K562 (cell line): ENCODE results near the gene NFXL1.
"Not testable (repeated sequence)": the region's sequence is repeated elsewhere in the genome, so short reads cannot be mapped to it uniquely, and the experiment has no call there.

Experiments used
- ATF3 ChIP-seq, 2 experiments: fragments of 450-650 bp in 1 of 2; sonication (generic) in 1 of 2; formaldehyde crosslinking in 1 of 2; IDR thresholded peaks in 1 of 2; conservative IDR thresholded peaks in 1 of 2; 2 replicates each; pipeline versions ENCODE4 v1.6.1 to v1.8.1; 2016 to 2023; ENCODE audit warnings: mild to moderate bottlenecking in 2 of 2, moderate library complexity in 2 of 2, inconsistent platforms in 1 of 2, missing genetic modification reagents in 1 of 2
- CHD2 ChIP-seq: IDR thresholded peaks from 2 replicates; pipeline ENCODE4 v1.6.1; 2011; ENCODE audit warnings: low read depth, low read length
- CTCF ChIP-seq, 3 experiments: IDR thresholded peaks in 2 of 3; conservative IDR thresholded peaks in 1 of 3; 2 replicates each; pipeline ENCODE4 v1.5.1; 2011 to 2012; ENCODE audit warnings: low read length in 3 of 3, mild to moderate bottlenecking in 3 of 3, control low read depth in 2 of 3, improper control_type of control experiment in 1 of 3, inconsistent platforms in 1 of 3, low read depth in 1 of 3, mixed read lengths in 1 of 3, moderate library complexity in 1 of 3; ENCODE audit not compliant: insufficient read depth in 2 of 3
- GTF2F1 ChIP-seq: IDR thresholded peaks from 2 replicates; pipeline ENCODE4 v1.6.1; 2011; ENCODE audit warnings: low read depth, low read length, improper control_type of control experiment
- KAT7 ChIP-seq: sonication (generic); formaldehyde crosslinking; IDR thresholded peaks from 2 replicates; pipeline ENCODE4 v1.8.0; 2022; ENCODE audit warnings: missing genetic modification reagents, mild to moderate bottlenecking, borderline replicate concordance
- MAFK ChIP-seq: IDR thresholded peaks from 2 replicates; pipeline ENCODE4 v1.6.1; 2011; ENCODE audit warnings: low read length, improper control_type of control experiment
- MAZ ChIP-seq, 2 experiments: fragments of 450-650 bp in 1 of 2; sonication (generic) in 1 of 2; formaldehyde crosslinking; IDR thresholded peaks in 1 of 2; conservative IDR thresholded peaks in 1 of 2; 2 replicates each; pipeline versions ENCODE4 v1.4.0 to v1.5.0; 2020; ENCODE audit warnings: mild to moderate bottlenecking in 1 of 2, missing genetic modification reagents in 1 of 2
- NFE2 ChIP-seq: IDR thresholded peaks from 2 replicates; pipeline ENCODE4 v1.6.1; 2014; ENCODE audit warnings: antibody characterized with exemption, low read depth
- PCBP2 ChIP-seq: fragments of 200-400 bp; formaldehyde crosslinking; IDR thresholded peaks from 2 replicates; pipeline ENCODE4 v1.6.1; 2018; ENCODE audit warnings: low read length, low read depth, mild to moderate bottlenecking, moderate library complexity; ENCODE audit not compliant: poor library complexity, severe bottlenecking
- RB1 ChIP-seq: fragments of 450-650 bp; IDR thresholded peaks from 2 replicates; pipeline ENCODE4 v1.6.1; 2017; ENCODE audit warnings: low read depth, mild to moderate bottlenecking
- ZC3H4 ChIP-seq: sonication (generic); formaldehyde crosslinking; IDR thresholded peaks from 2 replicates; pipeline ENCODE4 v1.9.0; 2021; ENCODE audit warnings: missing genetic modification reagents, borderline replicate concordance
- ZHX1 ChIP-seq: fragments of 150-350 bp; conservative IDR thresholded peaks from 2 replicates; pipeline ENCODE4 v1.6.1; 2014; ENCODE audit warnings: low read length
- ZNF583 ChIP-seq: fragments of 250-450 bp; sonication (Bioruptor Pico); IDR thresholded peaks from 2 replicates; pipeline ENCODE4 v1.4.0; 2020
- ZNF589 ChIP-seq: fragments of 200-800 bp; sonication (Bioruptor generic); IDR thresholded peaks from 2 replicates; pipeline ENCODE4 v1.6.1; 2016; ENCODE audit warnings: low read depth, missing genetic modification characterization, missing compliant biosample characterization

- not testable (repeated sequence) for TF ChIP-seq CHD2; ATF3 (IDR thresholded peaks at IDR 0.05); ATF3 (CRISPR knock-in tag; conservative IDR thresholded peaks at IDR 0.05); GTF2F1; ZC3H4; NFE2; ZNF583; MAFK; CTCF (IDR thresholded peaks at IDR 0.05 in 2 of 3, conservative IDR thresholded peaks at IDR 0.05 in 1 of 3; ENCODE audit: insufficient read depth in 2 of 3, low read depth in 1 of 3, low read length in 3 of 3); ZNF589 (CRISPR knock-in tag); MAZ (CRISPR knock-in tag; conservative IDR thresholded peaks at IDR 0.05 in 1 of 2, IDR thresholded peaks at IDR 0.05 in 1 of 2); RB1; ZHX1; KAT7 (CRISPR knock-in tag); PCBP2
Measured at GRCh38 chr4:47917163-47917562, 2.8 kb upstream of the NFXL1 start.
